Neural crest cell (in vitro differentiated cells): ENCODE data around the gene GPR150. TPM values are rescaled to one million over a fixed set of nuclear protein-coding genes. Genes with fewer than 3 reads are reported as not detected.

Experiments
- total RNA-seq: library from RNA; stranded (reverse); gene quantifications from 2 replicates; pipeline ENCODE4 v1.2.1, GENCODE V29; 2021

GPR150 gene
- total RNA-seq, 1 donor from 2014 or later = not detected

Other genes with a start within 250 kb of the GPR150 start
- gene FAM81B, start 228.7 kb upstream of the GPR150 start, total RNA-seq = not detected in 2 replicates
- 77.0 and 79.3 TPM in 2 replicates for gene SKIC3, start 65.1 kb upstream of the GPR150 start, total RNA-seq
- gene ARSK, start 65.0 kb upstream of the GPR150 start, total RNA-seq = 7.8 and 8.9 TPM in 2 replicates
- 3.1 and 3.4 TPM in 2 replicates for gene RFESD, start 26.7 kb downstream of the GPR150 start, total RNA-seq
- 0.68 and 1.0 TPM in 2 replicates for gene SPATA9, start 62.9 kb downstream of the GPR150 start, total RNA-seq
- gene RHOBTB3, start 111.2 kb downstream of the GPR150 start, total RNA-seq = 62.6 and 66.9 TPM in 2 replicates
- gene GLRX, start 202.6 kb downstream of the GPR150 start, total RNA-seq = 10.3 and 10.4 TPM in 2 replicates